ENCODE measurements around the gene ESRRA.

- TF ChIP-seq EZH2 (IDR thresholded peaks at IDR 0.05; ENCODE audit: insufficient read depth, poor library complexity, severe bottlenecking): no peak
- TF ChIP-seq EZH2phosphoT487 (IDR thresholded peaks at IDR 0.05; ENCODE audit: insufficient read depth, low read depth): no peak
These were observed at the start of gene ESRRA for GRCh38 chr11:64305075-64305690.

Data from GM23248 (cell line).